ENCODE results near the gene NCOA7. TPM values are rescaled to one million over a fixed set of nuclear protein-coding genes. Genes with fewer than 3 reads are reported as not detected.
A peak's percentile ranks its signal among the peaks of the same experiment; 100 is the strongest.

The NCOA7 gene
- total and polyA plus RNA-seq, 12 donors, result 4.2 to 21.3 (median 10.3) TPM

DNA sequence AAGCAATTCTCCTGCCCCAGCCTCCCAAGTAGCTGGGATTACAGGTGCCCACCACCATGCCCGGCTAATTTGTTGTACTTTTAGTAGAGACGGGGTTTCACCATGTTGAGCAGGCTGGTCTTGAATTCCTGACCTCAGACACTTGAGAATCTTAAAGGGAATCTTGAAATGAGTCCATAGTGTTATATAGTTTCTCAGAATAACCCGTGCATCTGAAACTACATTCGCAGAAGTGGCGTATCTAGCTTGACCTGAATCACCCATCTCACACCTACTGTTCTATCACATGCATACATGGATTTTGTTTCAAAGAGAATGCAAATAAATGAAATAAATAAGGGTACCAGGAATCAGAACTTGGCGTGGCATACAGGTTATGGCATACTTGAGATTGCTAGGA lies 65.0 kb downstream of the NCOA7 start:
- Histone ChIP-seq H3K9me3 (peaks cover 0 to 8% (median 0%) of the 10 kb centered on the region in 11 donors), H3K36me3 (peaks cover 0 to 29% (median 0%) of the 10 kb centered on the region in 9 donors), H3K4me1 (peaks cover 0 to 13% (median 5%) of the 10 kb centered on the region in 9 donors), H3K4me3 (no peak overlapping the region), H3K27ac (no peak overlapping the region), H3K27me3 (no peaks in the 10 kb centered on the region)
- 98% methylated on average over 6 of the region's 6 CpGs for WGBS, 2 donors
- ATAC-seq (no peak), DNase-seq (no peak)
- TF ChIP-seq CTCF (IDR thresholded peaks at IDR 0.05), result no peak
- intact Hi-C loops (cut with DNase I), result loop anchor here in 4 of 10 donors (5.0 to 10.0 kb wide), 3 partner anchors 53 to 112 kb away; partner anchors contain the start of gene HINT3 (in 2 of the 4)

GRCh38 chr6:125857846-125858245 lies 67.1 kb downstream of the NCOA7 start:
- DNase-seq, result no peak
- no peak for ATAC-seq
- 88 to 92% methylated on average over 6 of the region's 6 CpGs for WGBS, 2 donors
- H3K36me3 ChIP-seq, result peaks cover 0 to 29% (median 0%) of the 10 kb centered on the region in 9 donors
- peaks cover 0 to 13% (median 5%) of the 10 kb centered on the region in 9 donors for H3K4me1 ChIP-seq
- no peaks in the 10 kb centered on the region for H3K27me3 ChIP-seq
- no peak overlapping the region for H3K4me3 ChIP-seq
- intact Hi-C loops (cut with DNase I), result loop anchor here in 6 of 10 donors (1.0 to 10.0 kb wide), 5 partner anchors 56 to 115 kb away; partner anchors contain the start of gene HINT3 (in 3 of the 6)
- peaks cover 0 to under 1% (median 0%) of the 10 kb centered on the region in 11 donors for H3K9me3 ChIP-seq
- TF ChIP-seq CTCF (IDR thresholded peaks at IDR 0.05), result no peak
- no peak overlapping the region for H3K27ac ChIP-seq

- WGBS, 2 donors, result 32 to 38% methylated on average over 7 of the region's 7 CpGs
- TF ChIP-seq CTCF (IDR thresholded peaks at IDR 0.05), result peak; percentile 26 to 79 (median 68)
- Histone ChIP-seq H3K4me3 (no peak overlapping the region), H3K4me1 (peaks cover 0 to 6% (median 2%) of the 10 kb centered on the region in 9 donors), H3K27ac (no peak overlapping the region), H3K36me3 (peaks cover 0 to 29% (median 0%) of the 10 kb centered on the region in 9 donors), H3K9me3 (no peaks in the 10 kb centered on the region), H3K27me3 (no peaks in the 10 kb centered on the region)
- peak in 7 of 8 donors; percentile 75 to 90 (median 85) for ATAC-seq
- intact Hi-C loops (cut with DNase I), result loop anchor here in 6 of 10 donors (1.0 to 10.0 kb wide), 5 partner anchors 56 to 114 kb away; partner anchors contain the start of gene HINT3 (in 3 of the 6)
- peak in 1 of 2 donors; percentile 53 for DNase-seq
Measured at GRCh38 chr6:125858427-125859320, 67.9 kb downstream of the NCOA7 start.

DNA sequence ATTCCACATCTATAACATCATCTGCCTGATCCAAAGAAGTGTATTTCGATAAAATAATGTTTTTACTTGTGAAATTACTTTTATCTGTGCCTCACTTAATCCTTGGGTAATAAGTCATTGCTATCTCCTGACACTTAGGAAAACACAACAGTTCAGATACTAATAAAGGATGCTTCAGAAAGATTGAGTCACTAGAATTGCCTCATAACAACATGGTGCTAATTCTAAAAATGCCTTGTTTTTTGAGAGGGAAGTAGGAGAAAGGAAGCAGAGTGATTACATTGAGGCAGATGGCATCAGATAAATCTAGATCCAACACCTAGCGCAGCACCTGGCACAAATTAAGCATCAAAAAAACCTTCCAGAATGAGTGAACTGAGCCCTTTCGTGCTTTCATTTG lies 69.0 kb downstream of the NCOA7 start:
- WGBS, 2 donors, result 93 to 94% methylated on average over 3 of the region's 3 CpGs
- Histone ChIP-seq H3K4me1 (no peaks in the 10 kb centered on the region), H3K9me3 (no peaks in the 10 kb centered on the region), H3K27ac (no peak overlapping the region), H3K27me3 (no peaks in the 10 kb centered on the region), H3K4me3 (no peak overlapping the region), H3K36me3 (peaks cover 0 to 29% (median 0%) of the 10 kb centered on the region in 9 donors)
- no peak for TF ChIP-seq CTCF (IDR thresholded peaks at IDR 0.05)
- peak in 1 of 8 donors; percentile 47 for ATAC-seq
- intact Hi-C loops (cut with DNase I), result loop anchor here in 6 of 10 donors (2.0 to 10.0 kb wide), 5 partner anchors 57 to 113 kb away; partner anchors contain the start of gene HINT3 (in 3 of the 6)
- no peak for DNase-seq
